GM23248 (cell line): Measurements from ENCODE around the gene PNPLA7.

ENCODE experiments used
- EZH2 ChIP-seq: fragments of 200-600 bp; sonication (generic); IDR thresholded peaks from 2 replicates; pipeline ENCODE4 v1.6.1; 2018; ENCODE audit warnings: antibody characterized with exemption, mild to moderate bottlenecking; ENCODE audit not compliant: insufficient read depth, poor library complexity, severe bottlenecking
- EZH2phosphoT487 ChIP-seq: fragments of 200-600 bp; sonication (generic); IDR thresholded peaks from 2 replicates; pipeline ENCODE4 v1.6.1; 2018; ENCODE audit warnings: antibody characterized with exemption, moderate library complexity, mild to moderate bottlenecking, low read depth; ENCODE audit not compliant: insufficient read depth

DNA sequence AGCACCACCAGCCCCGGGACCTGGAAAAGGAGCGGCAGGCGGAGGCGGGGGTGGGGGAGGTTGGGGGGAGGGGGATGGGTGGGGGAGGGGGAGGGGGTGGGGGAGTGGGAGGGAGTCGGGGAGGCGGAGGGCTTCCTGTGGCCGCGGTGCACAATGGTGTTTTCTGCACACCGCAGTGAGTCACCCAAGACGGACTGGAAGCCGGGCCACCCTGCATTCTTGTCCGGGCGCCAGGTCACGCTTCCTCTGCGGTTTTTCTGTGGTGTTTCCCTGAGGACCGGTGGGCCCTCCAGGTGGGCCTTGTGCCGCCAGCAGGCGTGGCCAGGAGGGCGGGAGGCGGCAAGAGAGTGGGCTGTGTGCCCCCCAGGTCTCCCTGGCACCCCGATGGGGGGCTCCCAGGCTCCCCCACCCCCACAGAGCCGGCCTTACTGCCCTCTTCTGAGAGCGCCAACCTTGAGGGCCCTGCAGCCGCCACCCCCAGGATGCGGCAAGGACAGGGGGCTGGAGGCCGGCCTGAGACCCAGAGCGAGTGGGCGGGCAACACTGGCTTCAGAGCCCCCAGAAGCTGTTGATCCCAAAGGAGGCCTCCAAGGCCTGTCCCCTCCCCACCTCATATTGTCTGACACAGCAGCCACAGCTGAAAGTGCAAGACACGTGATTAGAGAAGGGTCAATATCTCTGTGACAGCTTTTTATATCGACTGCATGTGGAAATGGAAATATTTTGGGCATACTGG, 138.4 kb downstream of the PNPLA7 start:
- TF ChIP-seq EZH2 = no peak
- TF ChIP-seq EZH2phosphoT487 = no peak
